Adrenal gland (tissue), 5 donors: ENCODE measurements around the gene CPNE8.

Experiments
- POLR2A ChIP-seq, 2 donors: fragments of 450-650 bp; IDR thresholded peaks; one replicate each; pipeline ENCODE4 v1.6.1; 2017; ENCODE audit warnings: antibody characterized with exemption in 2 of 2, mild to moderate bottlenecking in 2 of 2, moderate library complexity in 1 of 2
- TF ChIP-seq, protein P1 (sequence below), 6 experiments: fragments of 450-650 bp in 4 of 6; fragments of 200-600 bp in 2 of 6; sonication (generic) in 1 of 6; IDR thresholded peaks; 1 replicate in 5 of 6; 2 replicates in 1 of 6; pipeline versions ENCODE4 v1.5.1 to v1.8.0; 2016 to 2021; ENCODE audit warnings: antibody characterized with exemption in 6 of 6, mild to moderate bottlenecking in 2 of 6, moderate library complexity in 1 of 6
- donor health status: DM: no; HTN: no; CAD: no.

DNA sequence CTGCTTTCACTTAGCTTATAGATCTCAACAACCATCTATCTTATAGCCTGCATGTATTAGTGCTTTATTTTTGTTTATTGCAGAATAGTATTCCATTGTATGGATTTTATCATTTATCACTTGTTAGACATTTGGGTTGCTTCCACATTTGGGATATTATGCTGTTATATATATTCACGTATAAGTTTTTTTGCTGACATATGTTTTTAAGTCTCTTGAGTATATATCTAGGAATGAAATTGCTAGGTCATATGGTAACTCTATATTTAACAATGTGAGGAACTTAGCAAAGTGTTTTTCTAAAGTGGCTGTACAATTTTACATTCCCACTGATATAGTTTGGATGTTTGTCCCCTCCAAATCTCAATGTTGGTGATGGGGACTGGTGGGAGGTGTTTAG is 208.1 kb downstream of the CPNE8 start:
- TF ChIP-seq, protein P1, sequence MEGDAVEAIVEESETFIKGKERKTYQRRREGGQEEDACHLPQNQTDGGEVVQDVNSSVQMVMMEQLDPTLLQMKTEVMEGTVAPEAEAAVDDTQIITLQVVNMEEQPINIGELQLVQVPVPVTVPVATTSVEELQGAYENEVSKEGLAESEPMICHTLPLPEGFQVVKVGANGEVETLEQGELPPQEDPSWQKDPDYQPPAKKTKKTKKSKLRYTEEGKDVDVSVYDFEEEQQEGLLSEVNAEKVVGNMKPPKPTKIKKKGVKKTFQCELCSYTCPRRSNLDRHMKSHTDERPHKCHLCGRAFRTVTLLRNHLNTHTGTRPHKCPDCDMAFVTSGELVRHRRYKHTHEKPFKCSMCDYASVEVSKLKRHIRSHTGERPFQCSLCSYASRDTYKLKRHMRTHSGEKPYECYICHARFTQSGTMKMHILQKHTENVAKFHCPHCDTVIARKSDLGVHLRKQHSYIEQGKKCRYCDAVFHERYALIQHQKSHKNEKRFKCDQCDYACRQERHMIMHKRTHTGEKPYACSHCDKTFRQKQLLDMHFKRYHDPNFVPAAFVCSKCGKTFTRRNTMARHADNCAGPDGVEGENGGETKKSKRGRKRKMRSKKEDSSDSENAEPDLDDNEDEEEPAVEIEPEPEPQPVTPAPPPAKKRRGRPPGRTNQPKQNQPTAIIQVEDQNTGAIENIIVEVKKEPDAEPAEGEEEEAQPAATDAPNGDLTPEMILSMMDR (IDR thresholded peaks at IDR 0.05) = no peak
- TF ChIP-seq POLR2A (IDR thresholded peaks at IDR 0.05) = no peak
